GM06990 (cell line): ENCODE measurements around the gene NTRK3.

Experiments used
- DNase-seq: peaks from one replicate; pipeline ENCODE4 v3.0.0-alpha.2; 2011; ENCODE audit not compliant: insufficient read length; ENCODE audit errors: extremely low read depth
- H3K27me3 ChIP-seq: replicated peaks from 2 replicates; pipeline ENCODE4 v1.6.0; 2011; ENCODE audit warnings: low read length; ENCODE audit not compliant: control insufficient read depth, insufficient read depth
- H3K36me3 ChIP-seq: 2 replicates; pipeline ENCODE4 v1.5.1; 2011; ENCODE audit warnings: low read length; ENCODE audit not compliant: control insufficient read depth, insufficient read depth
- H3K4me3 ChIP-seq: replicated peaks from 2 replicates; pipeline ENCODE4 v1.5.1; 2011; ENCODE audit warnings: low read depth, mild to moderate bottlenecking, control low read depth, low read length
- TF ChIP-seq, protein P1 (sequence below): IDR thresholded peaks from 2 replicates; pipeline ENCODE4 v1.5.1; 2011; ENCODE audit warnings: low read length, control low read depth, mild to moderate bottlenecking, inconsistent platforms; ENCODE audit not compliant: insufficient read depth, poor library complexity, severe bottlenecking

The NTRK3 gene

DNA sequence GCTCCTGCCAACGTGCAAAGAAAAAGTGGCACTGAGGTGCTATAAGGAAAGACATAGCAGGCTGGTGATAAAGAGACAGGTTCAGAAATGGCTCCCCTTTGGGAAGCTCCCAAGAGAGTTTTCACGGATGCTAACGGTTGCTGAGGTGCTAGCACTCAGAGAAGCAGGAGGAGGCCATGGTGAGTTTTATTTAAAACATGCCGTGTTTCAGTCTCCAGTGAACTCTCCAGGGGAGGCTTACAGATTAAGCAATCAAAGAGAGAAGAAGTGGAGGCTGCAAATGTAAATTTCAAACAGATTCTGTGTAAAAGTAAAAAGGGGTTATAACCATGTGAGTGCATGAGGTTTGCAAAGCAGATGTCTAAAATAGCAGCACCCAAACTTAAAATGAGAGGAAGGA, 346.2 kb downstream of the NTRK3 start:
- no peaks in the 10 kb centered on the region for H3K27me3 ChIP-seq

DNA sequence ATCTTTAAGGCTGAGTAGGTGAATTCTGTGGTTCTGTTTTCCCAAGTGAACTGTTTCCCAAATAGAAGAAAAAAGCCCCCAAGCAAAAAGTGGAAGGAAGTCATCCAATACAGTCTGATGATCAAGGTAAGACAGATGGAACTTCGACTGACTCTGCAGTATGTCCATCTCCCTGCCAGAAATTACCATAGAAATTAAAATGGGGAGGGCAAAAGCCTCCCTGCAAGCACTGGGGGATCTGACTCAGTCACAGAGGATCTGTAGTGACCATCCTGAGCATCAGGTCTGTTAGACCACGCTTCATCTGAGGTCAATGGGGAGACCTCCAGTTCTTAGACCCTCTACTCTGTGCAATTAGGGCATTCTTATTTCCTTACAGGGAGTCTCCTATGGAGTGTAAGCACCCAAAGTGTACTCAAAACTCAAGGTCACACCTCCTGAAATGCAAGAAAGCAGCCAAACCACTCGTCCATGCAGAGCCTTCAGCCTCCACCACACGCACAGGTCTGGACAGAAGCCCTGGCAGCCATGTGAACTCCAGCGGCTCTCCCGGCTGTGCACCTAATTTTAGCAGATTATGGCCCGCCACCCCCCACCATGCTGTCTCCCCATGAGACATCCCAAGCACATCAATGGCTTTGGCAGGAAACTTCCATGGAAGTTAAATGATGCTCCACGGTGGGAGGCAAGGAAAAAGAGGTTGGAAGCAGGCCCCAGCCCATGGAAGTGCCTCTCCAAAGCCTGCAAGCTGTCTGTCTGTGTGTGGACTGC, 348.7 kb downstream of the NTRK3 start:
- H3K27me3 ChIP-seq = no peaks in the 10 kb centered on the region
- H3K36me3 ChIP-seq = no peaks in the 10 kb centered on the region
- H3K4me3 ChIP-seq = no peak overlapping the region
- no peak for DNase-seq
- TF ChIP-seq, protein P1, sequence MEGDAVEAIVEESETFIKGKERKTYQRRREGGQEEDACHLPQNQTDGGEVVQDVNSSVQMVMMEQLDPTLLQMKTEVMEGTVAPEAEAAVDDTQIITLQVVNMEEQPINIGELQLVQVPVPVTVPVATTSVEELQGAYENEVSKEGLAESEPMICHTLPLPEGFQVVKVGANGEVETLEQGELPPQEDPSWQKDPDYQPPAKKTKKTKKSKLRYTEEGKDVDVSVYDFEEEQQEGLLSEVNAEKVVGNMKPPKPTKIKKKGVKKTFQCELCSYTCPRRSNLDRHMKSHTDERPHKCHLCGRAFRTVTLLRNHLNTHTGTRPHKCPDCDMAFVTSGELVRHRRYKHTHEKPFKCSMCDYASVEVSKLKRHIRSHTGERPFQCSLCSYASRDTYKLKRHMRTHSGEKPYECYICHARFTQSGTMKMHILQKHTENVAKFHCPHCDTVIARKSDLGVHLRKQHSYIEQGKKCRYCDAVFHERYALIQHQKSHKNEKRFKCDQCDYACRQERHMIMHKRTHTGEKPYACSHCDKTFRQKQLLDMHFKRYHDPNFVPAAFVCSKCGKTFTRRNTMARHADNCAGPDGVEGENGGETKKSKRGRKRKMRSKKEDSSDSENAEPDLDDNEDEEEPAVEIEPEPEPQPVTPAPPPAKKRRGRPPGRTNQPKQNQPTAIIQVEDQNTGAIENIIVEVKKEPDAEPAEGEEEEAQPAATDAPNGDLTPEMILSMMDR = no peak

More for the DNA sequence above, 346.2 kb downstream of the NTRK3 start:
- TF ChIP-seq, protein P1 = no peak
- no peaks in the 10 kb centered on the region for H3K36me3 ChIP-seq
- no peak overlapping the region for H3K4me3 ChIP-seq
- no peak for DNase-seq

DNA sequence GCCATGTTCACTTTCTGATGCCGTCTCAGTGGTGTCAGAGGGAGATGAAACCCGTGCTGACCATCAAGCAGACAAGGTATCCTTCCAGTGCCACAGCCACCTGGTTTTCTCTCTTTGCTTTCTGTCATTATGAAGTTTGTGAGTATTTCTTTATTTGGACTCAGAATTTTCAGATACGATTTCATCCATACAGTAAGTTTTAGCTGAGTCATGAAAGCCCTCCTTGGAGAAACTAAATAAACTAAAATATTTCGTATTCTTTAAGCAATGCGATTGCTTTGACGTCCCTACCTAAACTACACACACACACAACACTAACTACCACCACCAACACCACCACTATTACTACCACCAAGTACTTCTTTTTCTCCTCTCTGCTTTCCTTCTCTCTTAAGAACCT, 350.1 kb downstream of the NTRK3 start:
- Histone ChIP-seq H3K27me3 (no peaks in the 10 kb centered on the region), H3K4me3 (no peak overlapping the region), H3K36me3 (no peaks in the 10 kb centered on the region)
- DNase-seq = no peak
- TF ChIP-seq, protein P1 = no peak

DNA sequence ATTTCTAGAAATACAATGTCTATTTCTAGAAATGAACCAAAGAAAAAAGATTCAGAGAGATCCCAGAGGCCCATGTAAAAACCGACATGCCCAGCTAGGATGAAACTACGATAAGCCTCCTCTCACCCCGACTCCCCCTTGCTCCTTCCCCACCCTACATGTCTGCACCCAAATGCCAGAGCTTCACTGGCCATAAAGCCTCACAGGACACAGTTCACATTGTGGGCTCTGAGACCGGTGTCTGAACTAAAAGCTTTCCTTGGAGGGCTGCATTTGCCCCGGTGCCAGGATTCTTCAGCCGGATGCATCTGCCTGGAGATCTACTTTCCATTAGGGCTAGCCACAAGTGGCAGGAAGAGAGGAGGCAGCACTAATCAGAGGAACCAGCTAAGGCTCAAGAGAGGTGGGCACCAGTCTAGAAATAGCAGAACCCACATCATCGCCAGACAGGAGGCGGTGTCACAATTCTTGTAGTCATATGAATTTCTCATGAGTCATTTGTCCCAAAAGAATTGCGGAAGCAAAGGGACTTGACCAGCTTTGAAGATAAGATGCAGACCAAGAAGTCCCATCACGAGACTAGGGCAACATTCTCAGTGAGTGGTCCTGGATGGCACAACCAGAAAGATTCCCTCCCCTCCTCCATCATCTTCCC, 353.6 kb downstream of the NTRK3 start:
- no peak for DNase-seq

DNA sequence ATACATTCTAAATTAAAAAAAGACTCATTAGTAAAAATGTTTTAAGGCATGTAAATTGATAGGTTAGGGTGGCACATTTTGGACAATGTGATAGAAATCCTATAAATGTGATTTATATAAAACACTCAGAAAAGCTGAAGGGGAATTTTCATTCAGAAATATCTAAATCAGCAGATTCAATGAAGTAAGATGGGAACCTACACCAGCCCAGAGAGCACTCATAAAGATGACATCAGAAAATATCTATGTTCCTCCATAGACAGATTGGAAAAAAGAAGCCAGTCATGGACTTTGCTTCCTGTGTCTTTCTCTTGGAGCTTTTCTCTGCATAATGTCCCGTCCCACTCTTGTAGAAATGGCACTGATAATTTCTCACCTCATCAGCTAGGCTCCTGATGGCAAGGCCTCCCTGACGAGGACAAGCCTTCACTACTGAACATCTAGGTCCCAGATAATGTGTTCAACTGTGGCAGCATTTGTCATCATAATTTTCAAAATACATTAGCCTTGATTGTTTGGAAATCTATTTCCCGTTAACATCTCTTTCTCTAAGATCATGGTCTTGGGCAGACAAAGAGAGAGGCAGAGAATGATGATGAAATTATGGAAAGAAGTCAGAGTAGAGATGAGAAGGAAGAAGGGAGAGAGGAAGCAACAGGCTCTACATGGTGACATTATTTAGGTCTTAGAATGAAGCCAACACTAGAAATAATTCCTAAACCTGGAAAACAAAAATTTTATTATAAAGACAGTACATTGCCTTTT, 354.4 kb downstream of the NTRK3 start:
- Histone ChIP-seq H3K27me3 (no peaks in the 10 kb centered on the region), H3K36me3 (no peaks in the 10 kb centered on the region), H3K4me3 (no peak overlapping the region)
- TF ChIP-seq, protein P1 = no peak
- DNase-seq = no peak

More for the DNA sequence above, 353.6 kb downstream of the NTRK3 start:
- TF ChIP-seq, protein P1 = no peak
- no peaks in the 10 kb centered on the region for H3K27me3 ChIP-seq
- H3K4me3 ChIP-seq = no peak overlapping the region
- no peaks in the 10 kb centered on the region for H3K36me3 ChIP-seq
